A549 (cell line): ENCODE data around the gene SAT2. TPM values are rescaled to one million over a fixed set of nuclear protein-coding genes. Genes with fewer than 3 reads are reported as not detected.

ENCODE experiments used
- ATAC-seq, 2 experiments: fragments of 200-7000 bp in 1 of 2; fragments of >200 bp in 1 of 2; cut with Nextera tagmentation in 1 of 2; cut with Tn5 transposase in 1 of 2; 3 replicates each; pipeline versions ENCODE4 v1.8.0 to v1.9.1; 2018 to 2020; ENCODE audit warnings: mild to moderate bottlenecking in 1 of 2, moderate library complexity in 1 of 2
- CTCF ChIA-PET: fragments of 300-600 bp; sonication (Branson Sonifier 250); formaldehyde crosslinking; extraction: SDS; loops from one replicate; lab custom pipeline; 2021; ENCODE audit warnings: antibody characterized with exemption, inconsistent platforms; lab: Yijun Ruan, JAX
- POLR2A ChIA-PET: fragments of 350-600 bp; formaldehyde crosslinking; extraction: SDS; loops from one replicate; lab custom pipeline; 2021; ENCODE audit warnings: antibody characterized with exemption, inconsistent platforms; lab: Yijun Ruan, JAX
- DNase-seq, 2 experiments: peaks; one replicate each; pipeline versions ENCODE4 v3.0.0 to v3.0.0-alpha.2; 2011 to 2016; ENCODE audit warnings: low read depth in 1 of 2, low spot score in 1 of 2
- FAIRE-seq: peaks from 2 replicates; lab custom pipeline; 2011; peaks lifted over from hg19 to GRCh38; lab: Jason Lieb, UNC
- H3K27ac ChIP-seq, 2 experiments: fragments of >200 bp; sonication (Bioruptor Twin); formaldehyde crosslinking; 3 replicates each; pipeline ENCODE4 v1.5.1; 2016 to 2017
- H3K4me1 ChIP-seq: fragments of >200 bp; sonication (Bioruptor Twin); formaldehyde crosslinking; 3 replicates; pipeline ENCODE4 v1.6.1; 2016
- H3K4me2 ChIP-seq: fragments of >200 bp; sonication (Bioruptor Twin); formaldehyde crosslinking; 3 replicates; pipeline ENCODE4 v1.6.1; 2016
- H3K4me3 ChIP-seq: fragments of >200 bp; sonication (Bioruptor Twin); formaldehyde crosslinking; 3 replicates; pipeline ENCODE4 v1.5.1; 2016
- H3K9me3 ChIP-seq: fragments of >200 bp; sonication (Bioruptor Twin); formaldehyde crosslinking; 3 replicates; pipeline ENCODE4 v1.6.1; 2016
- CHD4 ChIP-seq: fragments of 200-600 bp; sonication (generic); IDR thresholded peaks from 2 replicates; pipeline ENCODE4 v1.6.1; 2016; ENCODE audit warnings: antibody characterized with exemption, mild to moderate bottlenecking, borderline replicate concordance
- EHF ChIP-seq: fragments of 250-450 bp; sonication (Bioruptor Pico); IDR thresholded peaks from 2 replicates; pipeline ENCODE4 v1.5.0; 2020; ENCODE audit warnings: mild to moderate bottlenecking
- FOSB ChIP-seq: fragments of 250-450 bp; sonication (Bioruptor Pico); IDR thresholded peaks from 2 replicates; pipeline ENCODE4 v1.5.0; 2020; ENCODE audit warnings: mild to moderate bottlenecking, moderate library complexity
- HEYL ChIP-seq: fragments of 250-450 bp; sonication (Bioruptor Pico); IDR thresholded peaks from 2 replicates; pipeline ENCODE4 v1.8.0; 2021; ENCODE audit warnings: mild to moderate bottlenecking, moderate library complexity
- JUN ChIP-seq, 2 experiments: fragments of >200 bp; sonication (Bioruptor Twin); formaldehyde crosslinking; IDR thresholded peaks; 2 replicates in 1 of 2; 3 replicates in 1 of 2; pipeline ENCODE4 v1.6.1; 2016 to 2017
- JUNB ChIP-seq: fragments of >200 bp; sonication (Bioruptor Twin); formaldehyde crosslinking; IDR thresholded peaks from 2 replicates; pipeline ENCODE4 v1.6.1; 2016
- MAZ ChIP-seq: fragments of 150-350 bp; IDR thresholded peaks from 2 replicates; pipeline ENCODE4 v1.6.1; 2014; ENCODE audit warnings: antibody characterized with exemption, low read depth, low read length, borderline replicate concordance
- NFE2L2 ChIP-seq: fragments of 150-350 bp; conservative IDR thresholded peaks from 2 replicates; pipeline ENCODE4 v1.6.1; 2014; ENCODE audit warnings: low read length
- NPAS2 ChIP-seq: fragments of 250-450 bp; sonication (Bioruptor Pico); IDR thresholded peaks from 2 replicates; pipeline ENCODE4 v1.8.0; 2022; ENCODE audit warnings: mild to moderate bottlenecking, moderate library complexity, borderline replicate concordance
- NR3C1 ChIP-seq: fragments of >200 bp; sonication (Bioruptor Twin); formaldehyde crosslinking; IDR thresholded peaks from 3 replicates; pipeline ENCODE4 v1.6.1; 2017
- PHF8 ChIP-seq: fragments of 200-600 bp; sonication (generic); IDR thresholded peaks from 2 replicates; pipeline ENCODE4 v1.6.1; 2016; ENCODE audit warnings: low read depth, mild to moderate bottlenecking, antibody characterized with exemption, moderate library complexity, borderline replicate concordance
- POLR2A ChIP-seq: IDR thresholded peaks from 2 replicates; pipeline ENCODE4 v1.6.1; 2012; ENCODE audit warnings: mild to moderate bottlenecking, low read length
- POLR2AphosphoS2 ChIP-seq: conservative IDR thresholded peaks from 2 replicates; pipeline ENCODE4 v1.6.1; 2012; ENCODE audit warnings: low read length, improper control_type of control experiment, inconsistent platforms
- RAD21 ChIP-seq, 2 experiments: fragments of >200 bp in 1 of 2; sonication (Bioruptor Twin) in 1 of 2; formaldehyde crosslinking in 1 of 2; IDR thresholded peaks in 1 of 2; conservative IDR thresholded peaks in 1 of 2; 2 replicates in 1 of 2; 3 replicates in 1 of 2; pipeline ENCODE4 v1.6.1; 2012 to 2018; ENCODE audit warnings: inconsistent platforms in 1 of 2
- RNF2 ChIP-seq: fragments of 200-600 bp; sonication (generic); IDR thresholded peaks from 2 replicates; pipeline ENCODE4 v1.6.1; 2016; ENCODE audit warnings: low read depth, mild to moderate bottlenecking, antibody characterized with exemption, moderate library complexity, borderline replicate concordance
- SMC3 ChIP-seq: fragments of >200 bp; sonication (Bioruptor Twin); formaldehyde crosslinking; IDR thresholded peaks from 3 replicates; pipeline ENCODE4 v1.6.1; 2018; ENCODE audit warnings: inconsistent platforms
- SREBF2 ChIP-seq: fragments of 450-650 bp; IDR thresholded peaks from 2 replicates; pipeline ENCODE4 v1.6.1; 2014; ENCODE audit warnings: mild to moderate bottlenecking, moderate library complexity
- TFCP2L1 ChIP-seq: fragments of 250-450 bp; sonication (Bioruptor Pico); IDR thresholded peaks from 2 replicates; pipeline ENCODE4 v1.5.0; 2021; ENCODE audit warnings: mild to moderate bottlenecking
- ZSCAN20 ChIP-seq: fragments of 250-450 bp; sonication (Bioruptor Pico); IDR thresholded peaks from 2 replicates; pipeline ENCODE4 v1.8.0; 2022; ENCODE audit warnings: mild to moderate bottlenecking, moderate library complexity
- WGBS: methylation state at CpG from one replicate; pipeline ENCODE4 v1.1.6; 2017; ENCODE audit errors: missing lambda C conversion rate; 5-methylcytosine and 5-hydroxymethylcytosine counted together
- polyA minus RNA-seq: library from RNA; depleted of rRNA, polyadenylated mRNA; stranded (reverse); fragments of >200 nt; gene quantifications from 2 replicates; pipeline ENCODE4 v1.2.3, GENCODE V29; 2011; rRNA and poly(A)+ RNA removed
- polyA plus RNA-seq, 4 experiments: library from polyadenylated mRNA; depleted of rRNA in 3 of 4; stranded (reverse); fragments of >200 nt; fragmentation: RNase III in 1 of 4; extraction: RNeasy Plus Mini Kit Qiagen cat#74134 plus additional on column Dnase treatment in 1 of 4; gene quantifications; 2 replicates in 3 of 4; 3 replicates in 1 of 4; pipeline ENCODE4 v1.2.3, GENCODE V29; 2011 to 2017
- TF ChIP-seq, protein P1 (sequence below): fragments of >200 bp; sonication (Bioruptor Twin); formaldehyde crosslinking; IDR thresholded peaks from 3 replicates; pipeline ENCODE4 v1.6.1; 2016
- TF ChIP-seq, protein P2 (sequence below): fragments of 450-650 bp; IDR thresholded peaks from 2 replicates; pipeline ENCODE4 v1.6.1; 2014; ENCODE audit warnings: antibody characterized with exemption
- TF ChIP-seq, protein P3 (sequence below): IDR thresholded peaks from 2 replicates; pipeline ENCODE4 v1.6.1; 2012
- TF ChIP-seq, protein P4 (sequence below): IDR thresholded peaks from 2 replicates; pipeline ENCODE4 v1.6.1; 2012; ENCODE audit warnings: low read depth, borderline replicate concordance
- TF ChIP-seq, protein P5 (sequence below): fragments of 150-350 bp; IDR thresholded peaks from 2 replicates; pipeline ENCODE4 v1.6.1; 2014; ENCODE audit warnings: low read depth, mild to moderate bottlenecking, low read length

The SAT2 gene
- polyA plus RNA-seq (2011; rRNA removed) (38.1 and 44.4 TPM in 2 replicates), polyA plus RNA-seq (2017; fragmentation: RNase III; extraction: RNeasy Plus Mini Kit Qiagen cat#74134 plus additional on column Dnase treatment) (59.8 to 76.3 TPM (median 70.1 TPM) in 3 replicates), polyA minus RNA-seq (12.4 and 13.3 TPM in 2 replicates)
- 30.0 and 37.5 TPM in 2 replicates for polyA plus RNA-seq (2012; cell fraction: cytosol; rRNA removed)
- polyA plus RNA-seq (2012; cell fraction: nucleus; rRNA removed) = 26.8 and 43.1 TPM in 2 replicates

DNA sequence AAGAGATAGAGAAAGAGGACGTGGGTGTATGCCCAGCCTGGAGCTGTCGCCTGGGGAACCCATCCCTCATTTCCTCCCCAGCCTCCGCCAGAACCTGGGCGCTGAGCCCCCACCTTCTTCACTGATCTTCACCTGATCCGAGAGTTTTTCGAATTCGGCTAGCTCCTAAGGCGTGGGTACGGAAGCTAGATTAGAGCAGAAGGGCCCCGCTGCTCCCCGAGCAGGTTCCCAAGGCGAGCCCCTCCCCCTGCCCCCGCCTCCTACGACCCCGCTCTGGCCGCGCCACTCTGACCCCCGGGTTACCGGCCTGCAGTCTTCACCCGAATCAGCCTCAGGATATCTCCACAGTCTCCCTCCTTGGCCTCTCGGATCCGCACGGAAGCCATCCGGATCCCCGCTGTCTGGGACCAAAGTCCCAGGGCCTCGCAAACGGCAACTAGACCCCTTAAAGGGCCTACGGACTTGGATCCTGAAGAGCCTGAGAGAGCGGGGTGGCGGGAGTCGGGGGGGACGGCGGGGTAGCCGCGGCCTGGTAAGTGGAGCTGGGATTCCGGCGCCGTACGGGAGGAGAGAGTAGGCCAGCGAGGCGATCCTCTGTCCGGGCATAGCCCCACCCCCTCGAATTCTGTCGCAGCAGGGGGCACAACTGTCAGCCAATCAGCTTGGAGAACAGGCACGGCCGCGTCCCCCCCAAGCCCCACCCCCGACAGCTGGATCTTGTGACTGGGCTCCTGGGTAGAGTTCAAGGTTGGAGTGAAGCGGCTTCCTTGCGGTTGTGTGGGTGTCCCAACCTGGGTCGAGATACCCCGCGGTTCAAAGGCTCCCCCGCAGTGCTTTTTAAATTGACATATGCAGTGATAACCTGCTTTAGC, at the start of gene SAT2:
TSS of gene SAT2 (minus strand) at position 572 of the 872 bp plus-strand sequence. CDS start at position 386, 186 bp downstream.
- ATAC-seq = peak; percentile 91 to 94
- POLR2A ChIA-PET = interaction anchor here (0.6 to 2.7 kb wide), 12 partner anchors 13 to 749 kb away, joined by 3 to 81 read pairs (median 5); partner anchors contain the start of genes ATP1B2, CD68, FXR2 and KRABD2
- peak; percentile 94 to 99 for DNase-seq
- H3K27ac ChIP-seq = peak within 1 kb of the TSS; percentile 93 to 94
- peaks cover 10% of the 10 kb centered on the region; the same call in 2 of the 3 replicates for H3K4me1 ChIP-seq
- peak within 1 kb of the TSS; percentile 85 for H3K4me3 ChIP-seq
- 4% methylated on average over 43 of the region's 54 CpGs for WGBS
- H3K4me2 ChIP-seq = peak within 1 kb of the TSS; percentile 95
- TF ChIP-seq POLR2A (peak; percentile 77), EHF (CRISPR knock-in tag) (no peak), CHD4 (no peak), SMC3 (0 out of 3 replicates have a peak, but pooled peaks have one; percentile 8), MAZ (no peak), RAD21 (conservative IDR thresholded peaks at IDR 0.05 in 1 of 2, IDR thresholded peaks at IDR 0.05 in 1 of 2) (0 out of 5 replicates have a peak, but pooled peaks of 1 of the 2 experiments have one; percentile 17), JUN (IDR thresholded peaks at IDR 0.05) (peak; percentile 71 to 81; a peak in 4 of 5 replicates), FOSB (no peak), JUNB (no peak), NPAS2 (CRISPR knock-in tag) (no peak), ZSCAN20 (CRISPR knock-in tag) (no peak), NR3C1 (no peak), PHF8 (peak; percentile 95), NFE2L2 (no peak)
- TF ChIP-seq, protein P1, sequence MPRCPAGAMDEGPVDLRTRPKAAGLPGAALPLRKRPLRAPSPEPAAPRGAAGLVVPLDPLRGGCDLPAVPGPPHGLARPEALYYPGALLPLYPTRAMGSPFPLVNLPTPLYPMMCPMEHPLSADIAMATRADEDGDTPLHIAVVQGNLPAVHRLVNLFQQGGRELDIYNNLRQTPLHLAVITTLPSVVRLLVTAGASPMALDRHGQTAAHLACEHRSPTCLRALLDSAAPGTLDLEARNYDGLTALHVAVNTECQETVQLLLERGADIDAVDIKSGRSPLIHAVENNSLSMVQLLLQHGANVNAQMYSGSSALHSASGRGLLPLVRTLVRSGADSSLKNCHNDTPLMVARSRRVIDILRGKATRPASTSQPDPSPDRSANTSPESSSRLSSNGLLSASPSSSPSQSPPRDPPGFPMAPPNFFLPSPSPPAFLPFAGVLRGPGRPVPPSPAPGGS = peak; percentile 57; the same call in 1 of the 3 replicates
- TF ChIP-seq, protein P2, sequence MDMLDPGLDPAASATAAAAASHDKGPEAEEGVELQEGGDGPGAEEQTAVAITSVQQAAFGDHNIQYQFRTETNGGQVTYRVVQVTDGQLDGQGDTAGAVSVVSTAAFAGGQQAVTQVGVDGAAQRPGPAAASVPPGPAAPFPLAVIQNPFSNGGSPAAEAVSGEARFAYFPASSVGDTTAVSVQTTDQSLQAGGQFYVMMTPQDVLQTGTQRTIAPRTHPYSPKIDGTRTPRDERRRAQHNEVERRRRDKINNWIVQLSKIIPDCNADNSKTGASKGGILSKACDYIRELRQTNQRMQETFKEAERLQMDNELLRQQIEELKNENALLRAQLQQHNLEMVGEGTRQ = no peak
- TF ChIP-seq, protein P3, sequence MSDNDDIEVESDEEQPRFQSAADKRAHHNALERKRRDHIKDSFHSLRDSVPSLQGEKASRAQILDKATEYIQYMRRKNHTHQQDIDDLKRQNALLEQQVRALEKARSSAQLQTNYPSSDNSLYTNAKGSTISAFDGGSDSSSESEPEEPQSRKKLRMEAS = no peak
- TF ChIP-seq, protein P4, sequence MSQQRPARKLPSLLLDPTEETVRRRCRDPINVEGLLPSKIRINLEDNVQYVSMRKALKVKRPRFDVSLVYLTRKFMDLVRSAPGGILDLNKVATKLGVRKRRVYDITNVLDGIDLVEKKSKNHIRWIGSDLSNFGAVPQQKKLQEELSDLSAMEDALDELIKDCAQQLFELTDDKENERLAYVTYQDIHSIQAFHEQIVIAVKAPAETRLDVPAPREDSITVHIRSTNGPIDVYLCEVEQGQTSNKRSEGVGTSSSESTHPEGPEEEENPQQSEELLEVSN = 0 out of 2 replicates have a peak, but pooled peaks have one; percentile 36
- no peaks in the 10 kb centered on the region for H3K9me3 ChIP-seq
- CTCF ChIA-PET = interaction anchor here (0.6 to 14.2 kb wide), 19 partner anchors 6 to 363 kb away, joined by 3 to 130 read pairs (median 5); partner anchors contain the start of genes ATP1B2, FXR2, MPDU1 and SHBG
- peak; percentile 70 for FAIRE-seq

DNA sequence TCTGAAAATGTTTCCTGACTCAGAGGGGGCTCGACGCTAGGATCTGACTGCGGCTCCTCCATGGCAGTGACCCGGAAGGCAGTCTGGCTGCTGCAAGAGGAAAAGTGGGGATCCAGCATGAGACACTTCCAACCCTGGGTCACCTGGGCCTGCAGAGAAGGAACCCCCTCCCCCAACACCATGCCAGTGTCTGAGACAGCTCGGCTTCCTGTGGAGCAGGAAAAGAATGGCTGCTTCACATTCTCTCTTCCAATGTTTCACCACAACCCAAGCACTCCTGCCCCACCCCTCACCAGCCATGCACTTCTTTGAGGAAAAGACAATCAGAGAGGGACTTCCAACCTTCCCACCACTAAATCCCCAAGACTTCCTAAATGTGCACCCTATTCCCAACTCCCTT, 48.9 kb upstream of the SAT2 start:
- DNase-seq = no peak
- H3K4me3 ChIP-seq = no peak overlapping the region
- H3K4me1 ChIP-seq = no peaks in the 10 kb centered on the region
- CTCF ChIA-PET = interaction anchor here (1.0 to 11.9 kb wide), 4 partner anchors 12 to 45 kb away, joined by 3 to 107 read pairs (median 38); partner anchors contain the start of genes SHBG, TP53 and WRAP53
- 91% methylated on average over 5 of the region's 5 CpGs for WGBS
- H3K4me2 ChIP-seq = no peak overlapping the region
- no peak for TF ChIP-seq NR3C1
- TF ChIP-seq HEYL (CRISPR knock-in tag) = no peak
- no peak for TF ChIP-seq POLR2AphosphoS2
- TF ChIP-seq, protein P5, sequence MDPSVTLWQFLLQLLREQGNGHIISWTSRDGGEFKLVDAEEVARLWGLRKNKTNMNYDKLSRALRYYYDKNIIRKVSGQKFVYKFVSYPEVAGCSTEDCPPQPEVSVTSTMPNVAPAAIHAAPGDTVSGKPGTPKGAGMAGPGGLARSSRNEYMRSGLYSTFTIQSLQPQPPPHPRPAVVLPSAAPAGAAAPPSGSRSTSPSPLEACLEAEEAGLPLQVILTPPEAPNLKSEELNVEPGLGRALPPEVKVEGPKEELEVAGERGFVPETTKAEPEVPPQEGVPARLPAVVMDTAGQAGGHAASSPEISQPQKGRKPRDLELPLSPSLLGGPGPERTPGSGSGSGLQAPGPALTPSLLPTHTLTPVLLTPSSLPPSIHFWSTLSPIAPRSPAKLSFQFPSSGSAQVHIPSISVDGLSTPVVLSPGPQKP = no peak
- TF ChIP-seq SREBF2 = no peak
- no peak for TF ChIP-seq RNF2
- TF ChIP-seq TFCP2L1 (CRISPR knock-in tag) = no peak
- TF ChIP-seq, protein P2 = no peak
- TF ChIP-seq, all 56 proteins: peak for 0
- POLR2A ChIA-PET = interaction anchor here (7.5 kb wide), 1 partner anchor 9 kb away, joined by 40 read pairs; the partner anchor contains the start of gene TP53
- ATAC-seq (peak in 1 of 2 experiments; percentile 55; a peak in 3 of 6 replicates), FAIRE-seq (no peak)
- Histone ChIP-seq H3K9me3 (peaks cover 9% of the 10 kb centered on the region), H3K27ac (no peak overlapping the region)
